HUES6 (cell line): ENCODE measurements around the gene AP3S1.
"Not testable (repeated sequence)": the region's sequence is repeated elsewhere in the genome, so short reads cannot be mapped to it uniquely, and the experiment has no call there.

Experiments
- H3K27ac ChIP-seq: 2 replicates; pipeline ENCODE4 v1.7.0; 2013; ENCODE audit warnings: low read depth, mild to moderate bottlenecking, low read length, inconsistent platforms
- H3K27me3 ChIP-seq: 2 replicates; pipeline ENCODE4 v1.6.1; 2013; ENCODE audit warnings: low read length; ENCODE audit not compliant: control insufficient read depth, insufficient read depth
- H3K36me3 ChIP-seq: 2 replicates; pipeline ENCODE4 v1.6.1; 2013; ENCODE audit warnings: low read length; ENCODE audit not compliant: control insufficient read depth, insufficient read depth
- H3K4me1 ChIP-seq: 2 replicates; pipeline ENCODE4 v1.6.1; 2013; ENCODE audit warnings: low read length; ENCODE audit not compliant: control insufficient read depth, insufficient read depth
- H3K4me3 ChIP-seq: 2 replicates; pipeline ENCODE4 v1.5.1; 2013; ENCODE audit warnings: low read depth, low read length
- H3K9ac ChIP-seq: one replicate; pipeline ENCODE4 v1.6.1; 2013; ENCODE audit warnings: mild to moderate bottlenecking, low read length
- H3K9me3 ChIP-seq: 2 replicates; pipeline ENCODE4 v1.6.1; 2013; ENCODE audit warnings: low read depth, low read length; ENCODE audit not compliant: control insufficient read depth, insufficient read depth

Gene AP3S1

DNA sequence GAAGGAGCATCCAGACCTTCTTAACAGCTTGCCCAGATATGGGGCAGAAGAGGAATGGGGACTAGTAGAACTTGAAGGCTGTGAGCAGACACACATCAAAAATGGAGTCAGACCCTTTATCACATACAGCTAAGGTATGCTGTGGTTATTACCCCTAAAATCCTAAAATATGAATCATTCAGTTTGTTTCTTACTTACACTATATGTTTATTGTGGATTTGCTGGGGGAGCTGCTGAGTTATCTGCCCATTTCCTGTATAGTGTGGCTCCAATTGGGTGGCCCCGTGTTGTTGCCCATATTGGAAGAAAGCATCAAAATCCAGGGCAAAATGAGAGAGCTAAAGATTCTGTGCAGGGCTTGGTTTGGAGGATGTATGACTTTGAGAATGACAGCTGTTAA is 56.9 kb downstream of the AP3S1 start:
- H3K4me3 ChIP-seq = no peak overlapping the region
- no peak overlapping the region for H3K27ac ChIP-seq
- no peaks in the 10 kb centered on the region for H3K4me1 ChIP-seq

DNA sequence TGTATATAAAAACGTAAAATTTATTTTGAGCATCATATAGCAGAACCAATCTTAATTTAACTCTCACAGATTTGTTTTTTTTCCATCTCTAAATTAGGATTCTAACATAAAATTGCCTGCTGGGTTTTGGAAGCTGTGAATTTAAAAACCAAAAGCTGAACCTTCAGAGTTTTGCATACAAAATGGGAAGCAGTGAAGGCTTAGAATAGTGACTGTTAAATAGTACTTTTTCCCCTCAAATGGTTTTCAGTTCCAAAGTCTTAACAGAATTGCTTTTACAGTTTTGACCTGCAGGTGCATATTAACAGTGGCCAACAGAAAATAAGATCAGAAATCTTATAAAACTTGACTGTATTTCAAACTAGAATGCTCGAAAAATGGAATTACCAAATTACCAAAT is 65.4 kb downstream of the AP3S1 start:
- no peaks in the 10 kb centered on the region for H3K36me3 ChIP-seq
- H3K9ac ChIP-seq = no peak overlapping the region
- no peaks in the 10 kb centered on the region for H3K27me3 ChIP-seq
- H3K27ac ChIP-seq = no peak overlapping the region
- no peak overlapping the region for H3K4me3 ChIP-seq
- no peaks in the 10 kb centered on the region for H3K9me3 ChIP-seq
- H3K4me1 ChIP-seq = no peaks in the 10 kb centered on the region

More for the DNA sequence above, 56.9 kb downstream of the AP3S1 start:
- Histone ChIP-seq H3K9me3 (no peaks in the 10 kb centered on the region), H3K9ac (no peak overlapping the region), H3K27me3 (no peaks in the 10 kb centered on the region), H3K36me3 (no peaks in the 10 kb centered on the region)

DNA sequence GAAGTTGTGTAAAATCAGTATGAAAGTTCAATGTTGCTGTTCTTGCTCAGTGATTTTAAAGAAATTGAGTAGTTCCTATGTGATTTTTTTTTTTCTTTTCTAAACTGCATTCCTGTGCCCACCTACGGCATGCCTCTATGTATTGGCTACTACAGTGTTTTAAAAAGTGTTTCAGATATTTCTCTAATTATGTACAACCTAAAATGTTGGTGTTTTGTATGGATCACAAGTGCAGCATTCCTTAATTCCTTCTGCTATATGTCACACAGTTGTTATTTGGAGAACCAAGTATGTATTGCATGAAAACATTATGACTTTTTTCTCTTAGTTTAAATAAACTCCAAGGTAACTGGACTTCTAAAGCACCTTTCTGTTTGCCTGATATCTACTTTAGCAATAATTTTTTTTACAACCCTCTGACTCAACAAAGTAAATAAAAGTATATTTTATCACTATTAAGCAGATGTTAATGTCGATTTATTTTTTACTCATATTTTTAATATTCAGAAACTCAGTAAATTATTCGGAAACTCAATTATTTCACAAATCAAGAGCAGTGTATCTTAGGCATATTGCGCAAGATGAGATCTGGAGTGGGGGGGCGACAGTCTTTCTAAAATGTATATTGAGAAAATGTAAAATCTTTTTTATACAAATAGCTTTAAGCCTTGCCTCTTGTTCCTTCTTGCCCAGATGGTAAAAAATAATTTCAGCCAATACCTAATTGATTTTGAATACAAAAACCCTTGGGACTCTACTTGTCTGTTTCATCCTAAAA is 72.1 kb downstream of the AP3S1 start:
- not testable (repeated sequence) for H3K4me3 ChIP-seq, H3K27me3 ChIP-seq, H3K9ac ChIP-seq, H3K9me3 ChIP-seq, H3K4me1 ChIP-seq, H3K27ac ChIP-seq, H3K36me3 ChIP-seq

DNA sequence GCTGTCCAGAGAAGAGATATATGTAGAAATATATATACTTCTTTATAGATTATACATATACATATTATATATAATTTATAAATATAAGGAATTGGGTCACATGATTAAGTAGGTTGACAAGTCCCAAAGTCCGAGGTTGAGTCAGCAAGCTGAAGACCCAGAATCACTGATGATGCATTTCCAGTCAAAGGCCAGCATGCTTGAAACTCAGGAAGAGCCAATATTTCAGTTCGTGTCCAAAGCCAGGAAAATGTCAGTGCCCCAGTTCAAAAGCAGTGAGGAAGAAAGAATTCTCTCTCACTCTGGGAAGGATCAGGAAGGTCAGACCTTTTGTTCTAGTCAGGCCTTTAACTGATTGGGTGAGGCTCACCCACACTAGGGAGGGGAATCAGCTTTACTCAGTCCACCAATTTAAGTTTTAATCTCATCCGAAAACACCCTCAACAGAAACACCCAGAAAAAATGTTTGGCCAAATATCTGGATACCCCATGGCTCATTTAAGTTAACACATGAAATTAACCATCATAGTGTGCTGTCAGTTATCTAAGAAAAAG is 78.5 kb downstream of the AP3S1 start:
- Histone ChIP-seq H3K27ac (no peak overlapping the region), H3K4me1 (no peaks in the 10 kb centered on the region), H3K36me3 (no peaks in the 10 kb centered on the region), H3K27me3 (no peaks in the 10 kb centered on the region), H3K9me3 (no peaks in the 10 kb centered on the region), H3K4me3 (no peak overlapping the region), H3K9ac (no peak overlapping the region)

DNA sequence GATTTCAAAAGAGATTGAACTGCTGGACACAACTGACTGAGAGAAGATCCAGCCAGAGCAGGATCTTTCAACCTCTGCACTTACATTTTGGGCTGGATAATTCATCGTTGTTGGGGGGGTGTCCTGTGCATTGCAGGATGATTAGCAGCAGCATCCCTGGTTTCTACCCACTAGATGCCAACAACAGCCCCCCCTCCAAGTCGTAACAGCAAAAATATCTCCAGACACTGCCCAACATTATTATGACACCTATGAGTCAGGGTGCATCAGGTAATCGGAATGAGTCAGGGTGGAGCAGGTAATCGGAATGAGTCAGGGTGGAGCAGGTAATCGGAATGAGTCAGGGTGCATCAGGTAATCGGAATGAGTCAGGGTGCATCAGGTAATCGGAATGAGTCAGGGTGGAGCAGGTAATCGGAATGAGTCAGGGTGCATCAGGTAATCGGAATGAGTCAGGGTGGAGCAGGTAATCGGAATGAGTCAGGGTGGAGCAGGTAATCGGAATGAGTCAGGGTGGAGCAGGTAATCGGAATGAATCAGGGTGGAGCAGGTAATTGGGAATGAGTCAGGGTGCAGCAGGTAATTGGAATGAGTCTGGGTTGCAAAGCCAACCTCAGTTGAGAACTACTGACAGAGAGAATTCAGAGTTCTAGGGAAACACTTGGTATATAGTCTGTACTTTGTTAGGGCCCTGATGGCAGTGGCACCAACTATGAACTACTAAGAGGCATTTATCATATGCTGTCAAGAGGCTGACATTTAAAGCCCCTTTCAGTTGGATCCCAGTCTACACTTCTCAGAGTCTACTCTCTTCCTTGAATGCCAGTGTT is 87.1 kb downstream of the AP3S1 start:
- not testable (repeated sequence) for H3K4me1 ChIP-seq, H3K4me3 ChIP-seq, H3K27ac ChIP-seq, H3K36me3 ChIP-seq, H3K9me3 ChIP-seq, H3K27me3 ChIP-seq, H3K9ac ChIP-seq

DNA sequence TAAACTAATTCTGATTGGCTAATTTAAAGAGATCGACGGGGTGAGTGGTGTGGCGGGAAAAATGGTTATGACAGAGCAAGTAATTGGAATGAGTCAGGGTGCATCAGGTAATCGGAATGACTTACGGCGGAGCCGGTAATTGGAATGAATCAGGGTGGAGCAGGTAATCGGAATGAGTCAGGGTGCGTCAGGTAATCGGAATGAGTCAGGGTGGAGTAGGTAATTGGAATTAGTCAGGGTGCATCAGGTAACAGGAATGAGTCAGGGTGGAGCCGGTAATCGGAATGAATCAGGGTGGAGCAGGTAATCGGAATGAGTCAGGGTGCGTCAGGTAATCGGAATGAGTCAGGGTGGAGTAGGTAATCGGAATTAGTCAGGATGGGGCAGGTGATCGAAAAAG is 88.4 kb downstream of the AP3S1 start:
- not testable (repeated sequence) for H3K9ac ChIP-seq, H3K27me3 ChIP-seq, H3K4me3 ChIP-seq, H3K9me3 ChIP-seq, H3K4me1 ChIP-seq, H3K36me3 ChIP-seq, H3K27ac ChIP-seq

DNA sequence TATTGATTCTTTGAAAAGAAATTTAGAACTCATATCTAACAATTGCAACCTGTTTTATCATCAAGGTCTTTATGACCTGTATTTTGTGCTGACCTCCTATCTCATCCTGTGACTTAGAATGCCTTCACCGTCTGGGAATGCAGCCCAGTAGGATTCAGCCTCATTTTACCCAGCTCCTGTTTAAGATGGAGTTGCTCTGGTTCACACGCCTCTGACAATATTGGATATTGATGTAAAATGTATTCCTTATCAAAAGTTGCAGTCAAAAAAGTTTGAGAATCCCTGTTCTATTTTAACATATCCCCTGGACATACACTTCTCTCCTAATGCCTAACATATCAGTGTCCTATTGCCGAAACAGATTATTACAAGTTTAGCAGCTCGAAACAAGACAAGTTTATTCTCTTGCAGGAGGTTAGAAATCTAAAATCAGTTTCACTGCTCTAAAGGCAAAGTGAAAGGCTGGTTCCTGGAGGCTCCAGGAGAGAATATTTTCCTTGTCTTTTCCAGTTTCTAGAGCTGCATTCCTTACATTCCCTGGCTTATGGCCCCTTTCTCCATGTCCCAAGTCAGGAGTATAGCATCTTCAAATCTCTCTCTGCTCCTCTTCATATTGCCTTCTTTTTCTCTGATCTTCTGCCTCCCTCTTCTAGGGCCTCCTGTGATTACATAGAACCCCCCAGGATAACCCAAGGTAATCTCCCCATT is 89.0 kb downstream of the AP3S1 start:
- Histone ChIP-seq H3K9me3 (0 out of 2 replicates have a peak, but pooled peaks cover 3% of the 10 kb centered on the region), H3K27me3 (no peaks in the 10 kb centered on the region), H3K9ac (no peak overlapping the region), H3K27ac (no peak overlapping the region), H3K4me3 (no peak overlapping the region), H3K36me3 (no peaks in the 10 kb centered on the region), H3K4me1 (peaks cover 5% of the 10 kb centered on the region; the same call in 1 of the 2 replicates)

DNA sequence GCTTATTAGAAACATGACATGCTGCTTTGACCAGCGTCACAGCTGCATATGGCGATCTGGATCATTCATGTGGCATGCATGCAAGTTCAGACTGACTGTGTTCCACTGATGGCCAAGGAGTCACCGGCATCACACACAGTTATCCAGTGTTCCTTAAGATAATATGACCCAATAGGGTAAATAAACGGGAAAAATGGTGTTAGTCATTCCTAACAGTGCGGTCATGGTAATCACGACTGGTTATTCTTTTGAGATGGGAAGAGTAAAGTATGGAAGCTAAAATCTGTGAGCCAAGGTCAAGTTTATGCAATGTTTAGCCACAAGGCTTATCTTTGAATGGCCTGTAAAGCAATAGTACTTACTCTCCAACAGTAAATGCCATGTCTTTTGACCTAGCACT is 91.3 kb downstream of the AP3S1 start:
- Histone ChIP-seq H3K4me3 (no peak overlapping the region), H3K4me1 (peaks cover 5% of the 10 kb centered on the region; the same call in 1 of the 2 replicates), H3K9me3 (0 out of 2 replicates have a peak, but pooled peaks cover 3% of the 10 kb centered on the region), H3K36me3 (no peaks in the 10 kb centered on the region), H3K9ac (no peak overlapping the region), H3K27ac (no peak overlapping the region), H3K27me3 (no peaks in the 10 kb centered on the region)

DNA sequence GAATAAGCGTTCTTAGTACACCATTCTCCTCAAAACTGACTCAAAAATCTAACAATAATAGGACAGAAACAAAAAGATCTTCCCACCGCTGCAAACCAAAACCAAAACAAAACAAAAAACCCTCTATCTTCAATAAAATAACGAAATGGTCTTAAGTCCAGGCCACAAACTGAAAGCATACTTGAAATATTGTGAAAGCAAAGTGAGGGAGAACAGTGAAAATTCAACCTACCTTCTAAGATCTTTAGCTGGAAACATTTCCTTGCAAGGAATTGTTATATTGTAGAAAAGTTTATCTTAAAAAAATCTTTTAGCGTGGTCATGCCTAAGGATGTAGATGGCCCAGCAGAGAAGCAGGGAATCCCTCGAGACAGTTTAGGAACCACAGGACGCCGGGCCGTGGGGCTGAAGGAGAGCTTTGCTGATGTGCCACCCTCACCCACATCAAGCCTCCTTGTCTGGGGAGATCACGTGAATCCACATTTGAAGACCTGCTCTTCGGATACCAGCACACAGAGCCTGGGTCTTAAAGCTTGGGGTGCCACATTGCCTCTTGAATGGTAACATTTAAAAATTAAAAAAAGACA is 92.7 kb downstream of the AP3S1 start:
- H3K27me3 ChIP-seq = no peaks in the 10 kb centered on the region
- no peaks in the 10 kb centered on the region for H3K36me3 ChIP-seq
- H3K4me1 ChIP-seq = peaks cover 14% of the 10 kb centered on the region
- no peak overlapping the region for H3K4me3 ChIP-seq
- H3K9ac ChIP-seq = no peak overlapping the region
- H3K27ac ChIP-seq = no peak overlapping the region
- no peaks in the 10 kb centered on the region for H3K9me3 ChIP-seq

DNA sequence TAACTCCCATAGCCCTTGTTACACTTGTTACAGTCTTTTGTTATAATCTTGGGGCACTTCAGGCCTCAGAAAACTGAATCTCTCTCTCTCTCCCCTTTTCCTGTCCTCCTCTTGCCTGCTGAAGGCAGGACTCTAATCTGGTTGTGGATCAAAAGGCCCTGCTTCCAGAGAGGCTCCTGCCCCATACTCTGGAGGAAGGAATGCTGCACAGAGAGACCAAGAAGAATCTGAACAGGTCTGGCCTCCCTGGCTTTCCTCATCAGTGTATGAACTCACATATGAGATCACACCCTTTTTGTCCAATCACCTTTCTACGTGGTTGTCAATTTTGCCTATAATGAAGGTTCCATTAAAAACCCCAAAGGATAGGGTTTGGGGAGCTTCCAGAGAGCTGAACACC is 94.3 kb downstream of the AP3S1 start:
- H3K36me3 ChIP-seq = no peaks in the 10 kb centered on the region
- H3K27me3 ChIP-seq = no peaks in the 10 kb centered on the region
- H3K27ac ChIP-seq = no peak overlapping the region
- H3K4me1 ChIP-seq = peaks cover 16% of the 10 kb centered on the region
- no peak overlapping the region for H3K4me3 ChIP-seq
- no peaks in the 10 kb centered on the region for H3K9me3 ChIP-seq
- H3K9ac ChIP-seq = no peak overlapping the region
